ENCODE results near the gene STK32B.

The STK32B gene

DNA sequence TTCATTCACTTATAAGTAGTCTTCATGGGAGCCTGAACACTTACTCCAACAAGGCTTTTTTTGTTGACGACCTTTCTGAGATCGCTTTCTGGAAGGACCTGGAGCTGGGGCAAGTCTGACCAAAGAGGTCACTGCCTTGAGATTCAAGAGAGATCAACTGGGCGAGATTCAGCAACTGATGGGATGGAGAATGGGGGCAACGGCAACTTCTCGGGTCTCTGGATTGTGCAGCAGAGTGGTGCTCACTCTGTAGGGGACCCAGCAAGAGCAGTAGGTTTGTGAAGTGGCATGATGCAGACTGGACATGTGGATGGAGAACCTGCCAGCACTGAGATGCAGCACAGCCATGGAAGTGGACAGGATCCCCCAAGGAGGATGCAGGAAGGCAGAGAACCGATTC, 369.0 kb downstream of the STK32B start:
- in situ Hi-C loops (cut with HindIII; ENCODE audit: low sequenced_read_pairs): no loop called here
- DNase-seq (ENCODE audit: low read depth): no peak
- H3K4me3 ChIP-seq (ENCODE audit: low read depth, low read length): no peak overlapping the region
- TF ChIP-seq, protein P1, sequence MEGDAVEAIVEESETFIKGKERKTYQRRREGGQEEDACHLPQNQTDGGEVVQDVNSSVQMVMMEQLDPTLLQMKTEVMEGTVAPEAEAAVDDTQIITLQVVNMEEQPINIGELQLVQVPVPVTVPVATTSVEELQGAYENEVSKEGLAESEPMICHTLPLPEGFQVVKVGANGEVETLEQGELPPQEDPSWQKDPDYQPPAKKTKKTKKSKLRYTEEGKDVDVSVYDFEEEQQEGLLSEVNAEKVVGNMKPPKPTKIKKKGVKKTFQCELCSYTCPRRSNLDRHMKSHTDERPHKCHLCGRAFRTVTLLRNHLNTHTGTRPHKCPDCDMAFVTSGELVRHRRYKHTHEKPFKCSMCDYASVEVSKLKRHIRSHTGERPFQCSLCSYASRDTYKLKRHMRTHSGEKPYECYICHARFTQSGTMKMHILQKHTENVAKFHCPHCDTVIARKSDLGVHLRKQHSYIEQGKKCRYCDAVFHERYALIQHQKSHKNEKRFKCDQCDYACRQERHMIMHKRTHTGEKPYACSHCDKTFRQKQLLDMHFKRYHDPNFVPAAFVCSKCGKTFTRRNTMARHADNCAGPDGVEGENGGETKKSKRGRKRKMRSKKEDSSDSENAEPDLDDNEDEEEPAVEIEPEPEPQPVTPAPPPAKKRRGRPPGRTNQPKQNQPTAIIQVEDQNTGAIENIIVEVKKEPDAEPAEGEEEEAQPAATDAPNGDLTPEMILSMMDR (IDR thresholded peaks at IDR 0.05; ENCODE audit: low read depth, low read length, missing control alignments): no peak

DNA sequence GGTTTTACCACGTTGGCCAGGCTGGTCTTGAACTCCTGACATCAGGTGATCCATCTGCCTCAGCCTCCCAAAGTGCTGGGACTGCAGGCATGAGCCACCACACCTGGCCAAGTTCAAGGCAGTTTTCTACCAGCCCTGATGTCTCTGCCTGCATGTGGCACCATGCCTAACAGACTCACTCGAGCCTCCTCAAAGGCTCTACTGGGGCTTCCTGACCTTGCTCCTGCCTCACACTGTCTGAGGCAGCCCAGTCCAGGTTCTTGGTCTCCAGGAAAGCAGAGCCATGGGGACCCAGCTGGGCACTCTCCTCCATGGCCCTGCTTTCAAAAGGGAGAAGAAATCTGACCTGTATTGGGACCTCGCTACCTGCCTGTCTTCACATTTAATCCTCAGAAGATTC, 370.1 kb downstream of the STK32B start:
- no peak overlapping the region for H3K4me3 ChIP-seq (ENCODE audit: low read depth, low read length)
- TF ChIP-seq, protein P1 (IDR thresholded peaks at IDR 0.05; ENCODE audit: low read depth, low read length, missing control alignments): no peak
- in situ Hi-C loops (cut with HindIII; ENCODE audit: low sequenced_read_pairs): no loop called here
- DNase-seq (ENCODE audit: low read depth): no peak

DNA sequence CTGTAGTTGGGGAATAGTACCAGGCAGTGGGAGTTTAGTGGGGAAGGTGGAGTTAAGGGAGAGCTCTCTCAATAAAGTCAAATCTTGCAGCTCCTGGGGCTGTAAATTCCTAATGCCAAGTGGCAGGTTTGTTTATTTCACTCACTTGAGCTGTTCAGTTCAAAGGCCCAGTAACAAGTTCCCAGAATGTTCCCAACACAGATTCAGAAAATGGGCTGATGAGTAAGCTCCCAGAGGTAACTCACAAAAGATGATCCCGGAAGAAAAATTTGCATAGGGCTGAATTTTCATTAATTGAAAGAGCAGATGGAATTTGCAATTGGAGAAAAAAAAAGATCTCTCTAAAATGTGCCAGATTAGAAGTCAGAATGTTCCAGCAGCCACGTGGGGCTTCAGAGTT, 370.9 kb downstream of the STK32B start:
- H3K4me3 ChIP-seq (ENCODE audit: low read depth, low read length): no peak overlapping the region
- DNase-seq (ENCODE audit: low read depth): no peak
- TF ChIP-seq, protein P1 (IDR thresholded peaks at IDR 0.05; ENCODE audit: low read depth, low read length, missing control alignments): no peak
- in situ Hi-C loops (cut with HindIII; ENCODE audit: low sequenced_read_pairs): no loop called here

DNA sequence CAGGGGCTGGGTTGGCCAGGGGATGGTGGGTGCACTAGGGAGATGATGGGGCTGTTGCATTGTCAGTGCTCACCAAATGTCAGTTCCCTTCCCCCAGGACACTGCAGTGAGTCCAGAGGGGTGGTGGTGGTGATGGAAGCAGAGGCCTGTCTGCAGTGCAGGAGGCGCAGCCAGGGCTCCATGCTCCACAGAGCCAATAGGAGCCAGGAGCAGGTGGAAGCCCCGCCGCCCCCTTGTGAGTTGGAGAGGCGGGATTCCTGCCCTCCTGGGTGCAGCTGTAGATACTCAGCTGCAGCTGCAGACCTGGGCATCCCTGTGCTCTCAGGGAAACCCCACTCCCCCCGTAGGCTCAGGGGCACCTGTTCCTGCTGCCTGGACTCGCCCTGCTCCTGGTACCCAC, 372.4 kb downstream of the STK32B start:
- no peak for DNase-seq (ENCODE audit: low read depth)
- TF ChIP-seq, protein P1 (IDR thresholded peaks at IDR 0.05; ENCODE audit: low read depth, low read length, missing control alignments): no peak
- in situ Hi-C loops (cut with HindIII; ENCODE audit: low sequenced_read_pairs): no loop called here
- H3K4me3 ChIP-seq (ENCODE audit: low read depth, low read length): no peak overlapping the region

DNA sequence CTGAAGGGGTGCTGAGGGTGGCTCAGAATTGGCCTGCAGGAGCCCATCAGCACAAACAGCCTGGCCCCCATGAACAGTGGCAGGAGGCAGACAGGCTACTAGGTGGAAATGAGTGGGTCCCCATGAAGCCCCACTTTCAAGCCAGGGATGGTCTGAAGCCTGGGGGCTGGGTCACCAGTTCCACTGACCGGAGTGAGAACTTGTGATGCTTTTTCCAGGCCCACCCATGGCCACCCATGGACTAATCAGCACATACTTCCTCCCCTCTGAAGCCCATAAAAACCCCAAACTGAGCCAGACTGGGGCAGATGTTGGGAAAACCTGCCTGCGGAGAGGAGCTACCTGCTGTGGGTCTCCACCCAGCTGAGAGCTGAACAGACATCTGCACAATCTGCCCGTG, 372.9 kb downstream of the STK32B start:
- TF ChIP-seq, protein P1 (IDR thresholded peaks at IDR 0.05; ENCODE audit: low read depth, low read length, missing control alignments): no peak
- in situ Hi-C loops (cut with HindIII; ENCODE audit: low sequenced_read_pairs): no loop called here
- DNase-seq (ENCODE audit: low read depth): no peak
- H3K4me3 ChIP-seq (ENCODE audit: low read depth, low read length): no peak overlapping the region

DNA sequence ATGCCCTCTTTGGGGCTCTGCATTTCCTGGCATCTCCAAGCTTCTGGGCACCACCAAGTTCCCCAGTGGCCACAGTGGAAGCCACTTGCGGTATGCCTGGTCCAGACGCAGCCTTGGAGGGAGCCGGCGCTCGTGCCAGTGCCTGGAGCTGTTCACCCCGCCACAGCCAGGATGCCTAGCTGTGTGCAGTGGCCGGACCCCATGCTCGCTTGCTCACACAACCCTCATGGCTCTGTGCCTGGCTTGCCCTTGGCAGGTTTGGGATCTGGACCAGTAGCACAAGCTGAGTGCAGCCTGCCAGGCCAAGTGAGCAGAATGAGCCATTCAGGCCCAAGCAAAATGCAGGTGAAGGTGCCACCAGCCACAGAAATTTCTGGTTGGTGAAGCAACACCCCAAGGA, 373.6 kb downstream of the STK32B start:
- H3K4me3 ChIP-seq (ENCODE audit: low read depth, low read length): no peak overlapping the region
- in situ Hi-C loops (cut with HindIII; ENCODE audit: low sequenced_read_pairs): no loop called here
- TF ChIP-seq, protein P1 (IDR thresholded peaks at IDR 0.05; ENCODE audit: low read depth, low read length, missing control alignments): no peak
- no peak for DNase-seq (ENCODE audit: low read depth)

DNA sequence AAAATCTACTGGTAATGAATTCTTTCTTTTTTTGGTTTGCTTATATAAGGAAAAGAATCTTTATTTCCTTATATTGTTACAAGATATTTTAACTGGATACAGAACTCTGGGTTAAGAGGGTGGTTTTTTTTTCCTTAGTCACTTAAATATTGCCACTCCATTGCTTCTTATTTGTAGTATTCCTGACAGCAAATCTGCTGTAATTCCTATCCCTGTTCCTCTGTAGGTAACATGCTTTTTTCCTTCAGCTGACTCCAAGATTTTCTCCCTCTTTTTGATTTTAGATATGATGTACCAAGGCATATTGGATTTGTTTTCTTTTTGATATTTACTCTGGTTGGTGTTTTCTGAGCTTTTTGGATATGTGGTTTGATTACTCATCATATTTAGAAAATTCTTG, 378.5 kb downstream of the STK32B start:
- in situ Hi-C loops (cut with HindIII; ENCODE audit: low sequenced_read_pairs): no loop called here
- TF ChIP-seq, protein P1 (IDR thresholded peaks at IDR 0.05; ENCODE audit: low read depth, low read length, missing control alignments): no peak
- no peak for DNase-seq (ENCODE audit: low read depth)
- no peak overlapping the region for H3K4me3 ChIP-seq (ENCODE audit: low read depth, low read length)

All from astrocyte of the cerebellum (primary cell).